GM18909 (cell line): ENCODE measurements around the gene CANT1.

Source experiments
- ATAC-seq: cut with Tn5 transposase; IDR thresholded peaks from one replicate; pipeline ENCODE4 v1.9.1; 2021; ENCODE audit warnings: mild to moderate bottlenecking; ENCODE audit not compliant: unreplicated experiment, poor library complexity

Gene CANT1

DNA sequence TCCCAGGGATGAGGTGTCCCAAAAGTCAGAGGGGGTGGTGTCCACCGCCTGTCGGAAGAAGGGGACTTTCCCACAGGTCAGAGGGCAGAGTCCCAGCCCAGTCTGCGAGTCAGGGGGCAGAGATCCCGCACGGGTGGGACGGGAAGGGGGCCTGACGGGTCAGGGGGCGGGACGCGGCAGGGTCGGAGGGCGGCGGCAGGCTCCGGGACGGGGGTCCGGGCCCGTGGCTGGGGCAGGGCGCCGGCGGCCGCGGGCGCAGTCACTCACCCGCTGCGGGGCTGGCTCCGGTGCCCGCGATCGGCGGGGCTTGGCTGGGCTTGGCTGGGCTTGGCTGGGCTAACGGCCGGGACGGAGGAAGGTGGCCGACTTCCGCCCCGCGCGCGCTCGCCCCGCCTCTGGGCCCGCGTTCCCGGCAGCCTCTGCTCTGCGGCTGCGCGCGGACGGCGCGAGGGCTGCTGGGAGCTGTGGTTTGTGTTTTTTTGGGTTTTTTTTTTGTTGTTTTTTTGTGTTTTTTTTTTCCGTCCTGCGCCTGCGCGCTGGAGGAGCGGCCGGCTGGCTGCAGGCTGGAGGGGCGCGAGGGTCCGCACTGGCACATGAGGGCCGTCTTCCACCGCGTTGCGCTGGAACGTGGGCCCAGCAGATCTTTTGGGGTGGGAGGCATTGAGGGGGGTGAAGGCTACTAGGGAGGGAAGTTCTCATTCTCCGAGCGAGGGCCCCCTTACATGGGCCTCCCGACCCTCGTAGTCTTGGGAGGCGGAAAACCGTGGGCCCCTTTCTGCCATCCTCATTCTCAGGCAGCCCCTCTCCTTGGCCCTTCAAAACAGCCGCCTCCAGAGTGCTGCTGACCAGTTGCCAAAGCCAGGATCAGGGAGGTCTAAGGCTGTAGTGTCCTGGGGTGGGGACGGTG lies at the start of gene CANT1:
Gene CANT1, minus strand, starts transcription at position 368 of the 907 bp plus-strand sequence. CDS start 12,142 bp downstream, outside the sequence.
- peak; percentile 92 for ATAC-seq

DNA sequence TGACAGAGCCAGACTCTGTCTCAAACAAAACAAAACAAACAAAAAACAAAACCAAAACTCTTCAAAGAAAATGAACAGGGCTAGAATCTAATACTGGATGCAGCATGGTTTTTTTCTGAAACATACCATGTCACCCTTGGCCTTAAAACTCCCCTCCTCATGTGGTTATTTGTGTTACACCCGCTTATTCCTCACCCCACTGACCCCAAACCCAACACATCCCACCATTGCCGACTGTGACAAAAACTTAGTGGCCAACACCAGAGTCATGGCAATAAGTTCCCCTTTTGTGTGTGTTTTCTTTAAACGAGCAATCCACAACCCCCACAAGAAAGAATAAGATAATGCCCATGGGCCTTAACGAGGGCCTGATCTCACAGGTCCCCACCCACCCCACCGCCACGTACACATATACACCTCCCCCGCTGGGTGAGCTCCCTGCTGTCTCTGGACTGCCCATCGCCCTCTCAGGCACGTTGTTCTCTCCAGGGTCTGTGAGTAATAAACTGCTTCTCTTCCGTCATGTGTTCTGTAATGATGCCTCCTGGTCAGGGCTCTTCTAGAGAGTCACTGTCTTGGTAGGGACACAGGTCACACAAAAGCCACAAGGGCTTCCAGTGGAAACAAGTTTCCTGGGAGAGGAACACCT lies 48.3 kb upstream of the CANT1 start:
- ATAC-seq, result no peak

DNA sequence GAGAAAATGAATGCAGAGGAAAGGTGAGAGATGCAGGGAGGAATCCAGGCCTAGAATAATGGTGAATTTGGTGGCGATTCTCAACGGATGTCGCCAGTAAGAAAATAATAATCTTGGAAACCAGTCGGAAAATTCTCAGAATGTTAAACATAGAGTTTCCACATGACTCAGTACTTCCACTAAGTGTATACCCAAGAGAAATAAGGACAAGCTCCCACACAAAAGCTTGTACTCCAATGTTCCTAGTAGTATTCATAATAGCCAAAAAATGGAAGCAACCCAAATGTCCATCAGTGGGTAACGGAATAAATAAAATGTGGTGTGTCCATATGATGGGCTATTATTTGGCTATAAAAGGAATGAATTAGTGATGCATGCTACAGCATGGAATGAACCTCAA lies 45.6 kb upstream of the CANT1 start:
- no peak for ATAC-seq

DNA sequence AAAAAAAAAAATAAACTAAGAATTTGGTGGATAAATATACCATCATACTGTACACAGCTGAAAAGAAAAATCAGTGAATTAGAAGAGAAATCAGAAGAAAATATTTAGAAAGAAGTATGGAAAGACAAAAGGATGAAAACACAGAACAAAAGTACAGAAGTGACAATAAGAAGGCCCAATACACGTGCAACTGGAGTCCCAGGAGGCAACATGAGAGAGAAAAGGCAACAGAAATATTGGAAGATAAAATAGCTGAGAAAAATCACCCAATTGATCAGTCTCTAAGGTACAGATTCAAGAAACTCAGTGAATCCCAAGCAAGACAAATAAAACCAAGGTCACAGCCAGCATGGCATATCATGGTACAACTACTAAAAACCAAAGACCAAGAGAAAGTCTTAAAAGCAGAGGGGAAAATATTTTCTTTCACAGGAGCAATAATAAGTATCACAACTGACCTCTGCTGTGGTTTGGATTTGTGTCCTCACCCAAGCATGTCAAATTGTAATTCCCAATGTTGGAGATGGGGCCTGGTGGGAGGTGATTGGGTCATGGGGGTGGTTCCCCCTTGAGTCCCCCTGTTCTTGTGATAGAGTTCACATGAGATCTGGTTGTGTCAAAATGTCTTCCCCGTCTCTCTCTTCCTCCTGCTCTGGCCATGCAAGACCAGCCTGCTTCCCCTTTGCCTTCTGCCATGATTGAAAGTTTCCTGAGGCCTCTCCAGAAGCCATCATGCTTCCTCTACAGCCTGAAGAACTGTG lies 44.8 kb upstream of the CANT1 start:
- ATAC-seq, result no peak

DNA sequence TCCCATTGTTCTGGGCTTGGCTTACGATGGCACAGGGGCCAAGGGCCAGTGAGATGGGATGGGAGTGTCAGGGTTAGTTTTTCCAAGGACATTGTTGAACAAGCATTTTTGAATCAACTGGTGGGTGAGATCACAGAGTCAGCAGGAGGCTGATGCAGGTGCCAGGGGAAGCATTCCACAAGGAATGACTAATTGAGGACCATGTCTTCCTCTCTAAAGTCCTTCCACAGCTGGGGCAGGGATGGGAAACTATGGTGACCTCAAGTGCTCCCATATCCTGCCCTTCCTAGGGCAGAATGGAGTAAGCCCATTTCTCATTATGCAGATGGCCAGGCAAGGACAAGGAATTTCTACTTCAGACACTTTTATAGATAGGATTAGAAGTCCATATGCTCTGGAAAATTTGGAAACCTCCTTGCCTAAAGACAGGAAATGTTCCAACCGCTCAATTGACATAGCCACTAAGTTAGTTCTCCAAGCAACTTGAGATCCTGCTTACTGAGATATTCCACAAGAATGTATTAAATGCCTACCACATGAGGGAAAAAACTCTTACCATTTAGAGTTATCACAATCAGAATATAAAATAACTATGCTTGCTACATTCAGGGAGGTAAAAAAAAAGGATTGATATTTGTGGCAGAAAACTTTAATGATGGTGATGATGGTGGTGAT lies 43.8 kb upstream of the CANT1 start:
- ATAC-seq, result no peak

DNA sequence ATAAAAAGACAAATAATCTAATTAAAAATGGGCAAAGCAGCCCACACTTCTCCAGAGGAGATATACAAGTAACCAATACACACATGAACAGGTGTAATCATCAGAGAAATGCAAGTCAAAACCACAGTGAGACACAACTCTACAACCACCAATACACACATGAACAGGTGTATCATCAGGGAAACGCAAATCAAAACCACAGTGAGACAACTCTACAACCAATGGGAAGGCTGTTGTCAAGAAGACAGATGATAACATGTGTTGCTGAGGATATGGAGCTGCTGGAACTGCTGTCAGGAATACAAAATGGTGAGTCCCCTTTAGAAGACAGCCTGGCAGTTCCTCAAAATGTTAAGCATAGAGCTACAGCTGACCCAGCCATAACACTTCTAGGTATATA lies 42.6 kb upstream of the CANT1 start:
- no peak for ATAC-seq

DNA sequence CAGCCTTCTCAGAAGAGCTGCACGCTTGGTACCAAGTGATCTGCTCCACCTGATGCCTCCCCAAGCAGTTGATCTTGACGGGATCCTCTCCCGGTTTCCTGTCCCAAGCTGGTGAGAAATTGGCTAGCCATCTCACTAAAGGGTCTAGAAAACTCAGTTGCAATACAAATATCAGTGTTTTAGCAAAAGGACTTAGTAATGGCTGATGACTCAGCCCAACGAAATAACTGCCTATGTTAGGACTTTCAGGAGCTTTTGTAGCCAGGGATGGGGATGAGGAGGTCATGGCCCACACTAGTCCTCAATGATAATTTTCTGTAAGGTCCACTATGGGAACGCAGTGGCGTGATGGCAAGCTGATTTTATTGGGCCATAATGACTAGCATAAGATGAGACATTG lies 41.7 kb upstream of the CANT1 start:
- ATAC-seq, result no peak

DNA sequence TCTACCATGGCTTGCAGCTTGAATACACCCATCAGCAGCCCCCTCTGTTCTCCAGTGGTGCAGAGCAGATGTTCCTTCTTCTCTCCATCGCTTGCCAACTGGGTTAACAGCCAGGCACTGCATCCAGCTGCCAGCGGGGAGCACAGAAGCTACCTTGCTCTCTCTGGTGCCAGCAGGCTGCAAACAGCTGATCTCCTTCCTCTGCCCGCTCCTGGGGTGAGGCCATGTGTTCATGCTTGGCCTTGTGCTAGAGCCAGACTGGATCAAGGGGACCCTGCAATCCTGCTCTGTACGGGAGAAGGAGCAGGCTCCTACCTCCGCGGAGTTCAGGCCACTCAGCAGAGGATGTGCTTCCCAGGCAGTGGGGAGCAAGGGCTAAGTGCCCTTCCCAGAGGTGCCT lies 41.0 kb upstream of the CANT1 start:
- ATAC-seq, result no peak

DNA sequence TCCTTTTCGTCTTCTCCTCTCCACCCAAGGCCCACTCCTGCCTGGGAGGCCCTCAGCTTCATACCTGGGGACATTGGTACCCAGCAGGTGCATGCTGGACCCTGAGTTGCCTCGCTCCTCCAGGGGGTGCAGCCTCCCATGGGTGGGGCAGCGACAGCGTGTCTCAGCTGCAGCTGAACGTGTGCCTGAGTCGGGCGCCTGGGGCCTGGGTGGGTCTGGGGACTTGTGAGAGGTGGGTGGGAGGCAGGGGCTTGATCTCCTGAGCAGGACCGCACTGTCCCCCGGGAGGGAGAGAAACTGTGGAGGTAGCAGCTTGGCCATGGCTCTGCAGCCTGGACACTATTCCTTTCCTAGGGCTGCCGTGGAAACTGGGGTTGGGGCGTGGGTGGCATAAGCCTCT lies 40.3 kb upstream of the CANT1 start:
- no peak for ATAC-seq

DNA sequence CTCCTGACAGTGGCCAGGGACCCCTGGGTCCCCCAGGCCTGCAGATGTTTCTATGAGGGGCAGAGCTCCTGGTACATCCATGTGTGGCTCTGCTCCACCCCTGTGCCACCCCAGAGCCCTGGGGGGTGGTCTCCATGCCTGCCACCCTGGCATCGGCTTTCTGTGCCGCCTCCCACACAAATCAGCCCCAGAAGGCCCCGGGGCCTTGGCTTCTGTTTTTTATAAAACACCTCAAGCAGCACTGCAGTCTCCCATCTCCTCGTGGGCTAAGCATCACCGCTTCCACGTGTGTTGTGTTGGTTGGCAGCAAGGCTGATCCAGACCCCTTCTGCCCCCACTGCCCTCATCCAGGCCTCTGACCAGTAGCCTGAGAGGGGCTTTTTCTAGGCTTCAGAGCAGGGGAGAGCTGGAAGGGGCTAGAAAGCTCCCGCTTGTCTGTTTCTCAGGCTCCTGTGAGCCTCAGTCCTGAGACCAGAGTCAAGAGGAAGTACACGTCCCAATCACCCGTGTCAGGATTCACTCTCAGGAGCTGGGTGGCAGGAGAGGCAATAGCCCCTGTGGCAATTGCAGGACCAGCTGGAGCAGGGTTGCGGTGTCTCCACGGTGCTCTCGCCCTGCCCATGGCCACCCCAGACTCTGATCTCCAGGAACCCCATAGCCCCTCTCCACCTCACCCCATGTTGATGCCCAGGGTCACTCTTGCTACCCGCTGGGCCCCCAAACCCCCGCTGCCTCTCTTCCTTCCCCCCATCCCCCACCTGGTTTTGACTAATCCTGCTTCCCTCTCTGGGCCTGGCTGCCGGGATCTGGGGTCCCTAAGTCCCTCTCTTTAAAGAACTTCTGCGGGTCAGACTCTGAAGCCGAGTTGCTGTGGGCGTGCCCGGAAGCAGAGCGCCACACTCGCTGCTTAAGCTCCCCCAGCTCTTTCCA lies 39.5 kb upstream of the CANT1 start:
- no peak for ATAC-seq

DNA sequence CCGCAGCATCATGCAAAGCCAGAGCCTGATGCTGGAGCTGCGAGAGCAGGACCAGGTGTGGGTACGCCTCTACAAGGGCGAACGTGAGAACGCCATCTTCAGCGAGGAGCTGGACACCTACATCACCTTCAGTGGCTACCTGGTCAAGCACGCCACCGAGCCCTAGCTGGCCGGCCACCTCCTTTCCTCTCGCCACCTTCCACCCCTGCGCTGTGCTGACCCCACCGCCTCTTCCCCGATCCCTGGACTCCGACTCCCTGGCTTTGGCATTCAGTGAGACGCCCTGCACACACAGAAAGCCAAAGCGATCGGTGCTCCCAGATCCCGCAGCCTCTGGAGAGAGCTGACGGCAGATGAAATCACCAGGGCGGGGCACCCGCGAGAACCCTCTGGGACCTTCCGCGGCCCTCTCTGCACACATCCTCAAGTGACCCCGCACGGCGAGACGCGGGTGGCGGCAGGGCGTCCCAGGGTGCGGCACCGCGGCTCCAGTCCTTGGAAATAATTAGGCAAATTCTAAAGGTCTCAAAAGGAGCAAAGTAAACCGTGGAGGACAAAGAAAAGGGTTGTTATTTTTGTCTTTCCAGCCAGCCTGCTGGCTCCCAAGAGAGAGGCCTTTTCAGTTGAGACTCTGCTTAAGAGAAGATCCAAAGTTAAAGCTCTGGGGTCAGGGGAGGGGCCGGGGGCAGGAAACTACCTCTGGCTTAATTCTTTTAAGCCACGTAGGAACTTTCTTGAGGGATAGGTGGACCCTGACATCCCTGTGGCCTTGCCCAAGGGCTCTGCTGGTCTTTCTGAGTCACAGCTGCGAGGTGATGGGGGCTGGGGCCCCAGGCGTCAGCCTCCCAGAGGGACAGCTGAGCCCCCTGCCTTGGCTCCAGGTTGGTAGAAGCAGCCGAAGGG lies 38.6 kb upstream of the CANT1 start:
- ATAC-seq, result no peak

DNA sequence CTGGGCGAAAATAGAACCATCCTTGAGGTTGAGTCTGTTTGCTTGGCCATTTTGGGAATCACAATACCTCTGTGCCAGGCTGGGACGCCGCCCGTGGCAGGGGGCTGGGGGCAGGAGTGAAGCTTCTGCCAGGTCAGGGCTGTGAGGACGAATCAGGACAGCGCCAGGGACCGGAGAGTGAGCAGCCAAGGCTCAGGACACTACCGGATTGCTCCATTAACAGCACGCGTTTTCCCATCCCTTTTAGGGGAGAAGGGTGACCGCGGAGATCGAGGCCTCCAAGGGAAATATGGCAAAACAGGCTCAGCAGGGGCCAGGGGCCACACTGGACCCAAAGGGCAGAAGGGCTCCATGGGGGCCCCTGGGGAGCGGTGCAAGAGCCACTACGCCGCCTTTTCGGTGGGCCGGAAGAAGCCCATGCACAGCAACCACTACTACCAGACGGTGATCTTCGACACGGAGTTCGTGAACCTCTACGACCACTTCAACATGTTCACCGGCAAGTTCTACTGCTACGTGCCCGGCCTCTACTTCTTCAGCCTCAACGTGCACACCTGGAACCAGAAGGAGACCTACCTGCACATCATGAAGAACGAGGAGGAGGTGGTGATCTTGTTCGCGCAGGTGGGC lies 37.8 kb upstream of the CANT1 start:
- no peak for ATAC-seq

DNA sequence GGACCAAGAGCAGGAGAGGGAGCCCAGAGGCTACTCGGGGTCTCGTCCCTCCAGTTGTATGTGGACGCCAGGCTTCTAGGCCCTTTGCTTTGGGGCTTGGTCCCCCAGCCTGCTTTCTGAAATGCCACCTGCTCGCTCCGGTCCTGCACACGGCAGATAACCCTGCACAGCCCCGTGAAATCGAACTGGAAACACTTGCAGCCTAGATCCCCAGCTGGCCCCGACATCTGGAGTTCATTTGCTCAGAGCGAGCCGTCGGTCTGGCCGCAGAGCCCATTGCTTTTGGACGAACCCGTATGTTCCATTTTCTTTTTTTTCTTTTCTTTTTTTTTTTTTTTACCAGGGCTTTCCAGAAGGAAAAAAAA lies 37.3 kb upstream of the CANT1 start:
- no peak for ATAC-seq

DNA sequence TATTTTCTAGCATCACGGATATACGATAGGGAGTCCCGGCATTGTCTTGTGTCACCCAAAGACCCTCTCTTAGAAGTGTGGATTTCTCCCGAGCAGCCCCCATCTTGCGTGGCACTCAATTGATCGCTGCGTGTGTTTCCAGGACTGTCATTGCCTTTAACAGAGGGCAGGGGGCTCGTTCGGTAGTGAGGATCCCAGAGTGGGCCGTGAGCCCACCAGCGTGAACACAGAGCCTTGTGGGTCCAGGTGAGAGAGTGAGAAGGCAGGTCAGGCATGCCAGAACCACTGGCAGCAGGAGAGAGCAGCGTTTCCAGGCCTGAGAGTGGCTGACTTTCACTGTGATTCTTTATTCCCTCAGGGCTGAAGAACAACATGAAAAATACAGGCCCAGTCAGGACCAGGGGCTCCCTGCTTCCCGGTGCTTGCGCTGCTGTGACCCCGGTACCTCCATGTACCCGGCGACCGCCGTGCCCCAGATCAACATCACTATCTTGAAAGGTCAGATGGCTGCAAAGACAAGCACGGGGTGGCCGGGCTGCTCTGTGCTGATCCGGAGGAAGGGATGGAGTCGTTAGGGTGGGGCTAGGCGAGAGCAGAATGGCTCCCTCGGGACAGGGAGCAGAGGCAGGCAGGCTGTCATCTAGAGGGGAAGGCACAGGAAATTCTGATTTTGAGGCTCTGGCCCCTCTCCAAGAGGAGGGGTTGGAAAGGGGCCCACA lies 36.8 kb upstream of the CANT1 start:
- ATAC-seq, result no peak

DNA sequence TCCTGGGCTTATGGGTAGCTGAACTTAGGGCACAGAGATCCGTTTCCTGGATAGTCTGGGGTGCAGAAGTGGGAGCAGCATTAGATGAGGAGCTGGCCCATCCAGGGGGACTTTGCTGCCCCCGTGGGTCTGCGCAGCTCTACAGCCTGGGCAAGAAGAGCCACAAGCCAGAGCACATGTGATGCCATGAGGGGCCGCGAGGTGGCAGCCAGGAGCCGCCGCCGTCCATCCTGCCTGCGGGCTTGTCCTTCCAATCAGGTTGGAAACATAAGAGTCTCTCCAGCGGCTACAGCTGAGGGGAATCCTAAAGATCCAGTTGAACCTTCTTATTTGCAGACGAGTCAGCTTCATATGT lies 36.3 kb upstream of the CANT1 start:
- no peak for ATAC-seq

DNA sequence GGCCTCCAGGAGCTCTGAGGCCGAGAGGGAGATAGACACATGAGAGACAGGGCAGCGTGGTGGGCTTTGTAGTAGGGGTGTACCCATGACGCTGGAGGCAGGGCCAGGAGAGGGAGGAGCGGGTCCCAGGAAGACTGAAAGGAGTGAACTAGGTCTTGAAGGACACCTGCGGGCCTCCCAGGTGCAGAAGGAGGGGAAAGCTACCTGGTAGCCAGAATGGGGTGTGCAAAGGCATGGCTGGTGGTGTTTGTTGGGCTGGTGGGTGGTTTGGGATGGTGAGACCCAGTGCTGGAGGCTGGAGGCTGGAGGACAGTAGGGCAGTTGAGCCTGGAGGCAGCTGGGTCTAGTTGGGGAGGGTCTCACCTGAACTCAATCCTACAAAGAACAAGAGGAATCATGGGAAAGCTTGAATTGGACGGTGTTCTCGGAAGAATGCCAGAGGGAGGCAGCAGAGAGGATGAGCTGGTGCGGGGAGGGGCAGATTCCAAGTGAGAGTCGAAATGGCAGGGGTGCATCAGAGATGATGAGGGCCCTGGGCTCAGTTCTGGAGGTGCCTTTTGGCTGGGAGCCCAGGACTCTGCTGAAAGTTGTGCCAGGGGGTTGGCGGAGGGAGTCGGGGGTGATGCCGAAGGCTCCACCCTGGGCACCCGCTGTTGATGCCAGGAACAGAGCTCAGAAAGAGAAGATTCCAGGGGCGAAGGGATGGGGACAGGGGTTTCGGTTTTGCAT lies 35.6 kb upstream of the CANT1 start:
- ATAC-seq, result no peak

DNA sequence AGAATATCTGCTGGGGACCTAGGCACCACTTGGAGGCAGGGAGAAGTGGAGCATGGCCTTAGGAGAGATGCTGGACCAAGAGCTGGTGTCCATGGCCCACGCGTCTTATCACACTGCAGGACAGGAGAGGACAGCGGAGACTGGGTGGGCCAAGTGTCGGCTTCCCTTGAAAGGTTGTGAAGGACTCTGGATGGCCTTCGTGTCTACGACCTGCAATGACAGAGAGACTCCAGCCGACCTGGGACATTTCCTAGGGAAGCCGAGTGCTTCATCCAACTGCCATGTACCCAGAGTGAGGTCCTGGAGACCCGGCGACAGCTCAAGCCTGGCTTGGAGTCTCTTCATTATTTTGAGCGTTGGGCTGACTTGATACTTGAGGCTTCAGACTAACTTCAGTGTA lies 34.9 kb upstream of the CANT1 start:
- no peak for ATAC-seq
